Stimulated activated CD4-positive, alpha-beta T cell treated with anti-CD3 and anti-CD28 coated beads, Interleukin-15, amount 100 ng/mL, for 1 hour (primary cell): ENCODE data around the gene BAK1.

Experiments
- DNase-seq, 2 donors: peaks; one replicate each; pipeline ENCODE4 v3.0.0-alpha.2; 2020; ENCODE audit warnings: low read depth in 1 of 2, low spot score in 1 of 2

Gene BAK1

DNA sequence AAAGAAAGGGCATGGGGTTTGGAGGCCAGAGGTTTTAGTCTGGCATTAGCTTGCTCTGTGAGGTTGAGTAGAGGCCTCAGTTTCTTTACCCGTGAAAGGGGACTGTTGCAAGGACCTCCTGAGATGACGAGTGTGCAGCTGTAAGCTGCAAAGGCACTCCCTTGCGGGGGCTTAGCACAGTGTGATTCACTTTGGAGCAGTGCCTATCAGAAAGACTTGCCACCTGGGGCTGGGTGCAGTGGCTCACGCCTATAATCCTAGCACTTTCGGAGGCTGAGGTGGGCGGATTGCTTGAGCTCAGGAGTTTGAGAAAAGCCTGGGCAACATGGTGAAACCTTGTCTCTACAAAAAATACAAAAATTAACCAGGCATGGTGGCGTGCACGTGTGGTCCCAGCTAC is 7.5 kb upstream of the BAK1 start:
- no peak for DNase-seq

DNA sequence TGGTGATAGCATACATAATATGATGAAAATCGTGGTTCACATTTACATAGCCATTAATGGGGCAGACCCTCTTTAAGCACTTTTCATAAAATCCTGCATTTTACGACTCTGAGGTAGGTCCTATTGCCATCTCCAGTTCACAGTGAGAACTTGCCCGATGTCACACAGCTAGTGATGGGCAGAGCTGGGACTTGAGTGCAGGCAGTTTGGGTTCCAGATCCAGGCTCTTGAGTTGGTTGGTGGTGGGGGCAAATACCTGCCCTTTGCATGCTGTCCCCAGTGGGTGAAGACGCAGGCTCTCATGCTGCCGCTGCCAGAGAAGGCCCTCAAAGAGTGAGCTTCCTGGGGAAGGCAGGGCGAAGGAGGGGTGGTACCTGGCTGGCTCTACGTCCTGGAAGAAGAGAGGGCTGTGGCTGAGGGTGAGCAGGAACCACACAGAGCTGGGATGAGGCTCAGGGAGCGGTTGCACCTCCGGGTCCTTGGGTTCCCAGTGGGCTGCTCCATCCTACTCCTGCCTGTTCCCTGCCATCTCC is 6.1 kb upstream of the BAK1 start:
- DNase-seq, result no peak

DNA sequence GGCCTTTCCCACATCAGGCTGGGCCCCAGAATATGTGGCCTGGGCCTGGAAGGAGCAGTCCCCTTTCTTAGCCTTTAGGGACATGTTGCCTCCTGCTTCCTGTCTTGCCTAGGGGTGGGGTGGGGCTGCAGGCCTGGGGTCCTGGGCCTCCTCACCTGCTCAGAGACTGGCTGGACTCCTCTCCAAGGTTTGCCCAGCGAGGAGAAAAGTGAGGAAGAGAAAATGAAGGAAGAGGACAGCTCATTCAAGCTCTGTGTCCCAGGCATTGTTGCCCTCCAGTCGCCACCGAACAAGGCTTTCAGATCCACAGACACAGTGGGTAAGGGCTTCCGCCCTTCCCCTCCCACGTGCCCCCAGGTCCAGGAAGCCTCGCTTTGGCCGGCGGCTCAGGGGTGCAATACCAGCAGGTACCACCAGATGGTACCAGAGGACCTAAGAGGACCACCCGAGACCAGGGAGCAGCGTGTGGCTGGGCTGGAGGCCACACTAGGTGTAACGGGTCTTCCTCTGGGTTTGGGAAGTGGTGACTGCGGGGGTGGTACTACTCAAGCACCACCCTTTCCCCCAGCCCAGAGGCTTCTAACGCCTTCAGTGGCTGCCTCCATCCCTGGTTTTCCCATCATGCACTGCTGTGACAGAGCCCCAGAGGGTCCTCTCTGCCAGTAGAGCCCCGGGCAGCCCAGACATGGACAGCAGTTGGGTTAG is 5.5 kb upstream of the BAK1 start:
- peak; percentile 67 to 83 for DNase-seq

DNA sequence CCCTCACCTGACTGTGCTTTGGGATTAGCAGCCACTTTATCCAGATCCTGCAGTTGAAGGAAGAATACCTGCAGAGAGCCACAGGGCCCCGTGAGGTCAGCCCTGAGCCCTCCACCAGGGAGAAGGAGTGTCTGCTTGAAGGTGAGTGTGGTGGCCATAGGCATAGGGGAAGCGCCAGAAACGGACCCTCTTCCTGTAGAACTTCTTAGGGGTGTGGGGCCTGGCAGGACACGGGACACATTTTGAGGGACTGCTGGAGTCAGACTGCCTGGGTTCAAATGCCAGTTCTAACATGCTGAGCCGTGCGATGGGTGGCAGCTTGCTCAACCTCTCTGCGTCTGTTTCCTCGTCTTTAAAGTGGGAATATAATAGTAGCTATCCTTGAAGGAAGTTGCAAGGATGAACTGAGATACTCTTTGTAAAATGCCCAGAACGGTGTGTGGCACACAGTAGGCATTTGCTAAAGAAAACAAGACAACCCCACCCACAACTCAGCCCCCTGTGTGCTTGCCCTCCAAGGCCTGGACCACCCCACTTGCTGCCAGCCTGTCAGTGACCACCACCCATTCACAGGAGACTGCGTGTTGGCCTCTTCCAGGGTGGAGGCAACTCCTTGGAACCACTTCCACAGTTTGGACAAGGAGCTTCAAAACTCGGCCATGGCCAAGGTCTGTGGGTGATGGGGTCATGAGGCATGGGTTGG is 4.8 kb upstream of the BAK1 start:
- DNase-seq, result no peak

DNA sequence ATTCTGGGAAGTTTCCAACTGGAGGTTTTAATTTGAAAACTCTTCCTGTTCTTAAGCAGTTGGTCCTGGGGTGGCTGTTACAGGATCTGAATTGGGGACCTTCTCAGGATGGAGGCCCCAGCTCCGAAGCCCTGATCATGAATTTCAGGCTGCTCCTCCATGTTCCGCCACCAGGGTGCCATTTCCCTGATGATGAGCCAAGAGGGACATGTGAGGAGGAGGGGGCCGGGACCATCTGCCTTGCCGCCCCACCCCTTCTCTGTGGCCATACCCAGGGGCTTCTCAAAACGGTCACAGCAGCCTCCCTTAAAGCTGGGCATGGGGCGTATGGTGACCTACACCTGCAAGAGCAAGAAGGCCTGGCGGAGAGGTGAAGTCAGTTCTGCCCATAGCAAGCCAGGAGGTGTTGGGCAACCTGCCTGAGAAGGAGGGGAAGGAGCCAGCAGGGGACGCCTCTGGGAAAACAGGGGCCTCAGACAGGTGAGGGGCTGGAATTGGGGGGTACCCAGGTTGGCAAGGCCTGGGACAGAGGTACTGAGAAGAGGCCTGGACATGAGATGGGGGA is 3.6 kb upstream of the BAK1 start:
- no peak for DNase-seq

DNA sequence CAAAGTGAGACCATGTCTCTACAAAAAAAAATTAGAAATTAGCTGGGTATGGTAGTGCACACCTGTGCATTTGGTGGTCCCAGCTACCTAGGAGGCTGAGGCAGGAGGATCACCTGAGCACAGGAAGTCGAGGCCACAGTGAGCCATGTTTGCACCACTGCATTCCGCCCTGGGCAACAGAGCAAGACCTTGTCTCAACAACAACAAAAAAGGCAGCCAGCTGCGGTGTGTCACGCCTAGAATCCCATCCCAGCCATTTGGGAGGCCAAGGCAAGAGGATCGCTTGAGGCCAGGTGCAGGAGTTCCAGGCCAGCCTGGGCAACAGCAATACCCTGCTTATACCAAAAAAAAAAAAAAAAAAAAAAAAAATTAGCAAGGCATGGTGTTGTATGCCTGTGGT is 1.1 kb upstream of the BAK1 start:
- DNase-seq, result no peak

DNA sequence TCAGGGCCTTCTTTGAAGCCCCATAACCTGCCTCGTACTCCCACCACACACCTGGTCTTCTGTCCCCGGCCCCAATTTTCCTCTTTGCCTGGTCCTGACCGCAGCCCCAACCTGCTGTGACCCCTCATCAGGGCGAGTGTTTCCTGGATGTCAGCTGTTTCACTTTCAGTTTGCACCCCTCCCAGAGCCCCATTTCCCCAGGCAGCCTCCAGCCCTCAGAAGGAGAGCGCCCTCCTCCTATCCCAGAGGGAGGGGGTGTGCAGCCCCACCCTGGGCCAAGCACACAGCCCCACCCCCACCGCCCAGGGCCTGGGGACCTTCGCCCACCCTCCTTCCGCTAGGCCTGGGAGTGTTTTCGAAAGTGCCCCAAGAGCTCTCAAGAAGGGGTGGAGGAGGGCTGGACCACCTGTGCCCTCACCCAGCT is 1.5 kb downstream of the BAK1 start:
- no peak for DNase-seq

DNA sequence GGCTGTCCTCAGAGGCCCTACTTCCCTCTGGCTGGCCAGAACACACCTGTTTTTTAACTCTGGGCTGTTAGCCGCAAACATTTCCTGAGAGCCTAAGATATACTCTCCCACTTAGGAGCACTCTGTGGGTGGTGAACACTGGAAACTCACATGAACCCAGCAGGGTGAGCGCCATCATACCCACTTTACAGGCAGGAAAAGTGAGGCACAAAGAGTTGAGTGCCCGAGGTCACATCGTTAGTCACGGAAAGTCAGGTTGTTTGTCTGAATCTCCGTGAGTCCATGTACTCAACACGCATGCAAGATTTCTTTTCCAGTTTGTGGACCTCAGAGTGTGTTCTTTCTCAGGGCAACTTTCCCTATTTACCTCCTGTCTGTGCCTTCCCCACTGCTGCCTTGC is 1.9 kb downstream of the BAK1 start:
- DNase-seq, result no peak

DNA sequence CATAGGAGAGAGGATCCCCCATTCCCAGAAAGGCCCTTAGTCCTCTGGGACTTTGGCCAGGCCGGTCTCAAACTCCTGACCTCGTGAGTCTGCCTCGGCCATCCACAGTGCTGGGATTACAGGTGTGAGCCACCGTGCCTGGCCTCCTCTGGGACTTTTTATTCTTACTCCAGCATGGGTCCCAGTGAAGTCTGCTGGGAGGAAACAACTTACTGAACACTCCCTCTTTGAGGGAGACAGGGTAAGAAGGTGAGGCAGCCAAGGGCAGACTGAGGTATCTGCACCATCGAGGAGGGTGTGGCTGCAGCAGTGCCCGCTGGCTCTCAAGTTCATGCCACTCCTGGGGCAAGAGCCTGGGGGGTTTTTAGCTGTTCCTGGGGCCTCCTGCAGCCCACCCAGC is 2.4 kb downstream of the BAK1 start:
- DNase-seq, result no peak

DNA sequence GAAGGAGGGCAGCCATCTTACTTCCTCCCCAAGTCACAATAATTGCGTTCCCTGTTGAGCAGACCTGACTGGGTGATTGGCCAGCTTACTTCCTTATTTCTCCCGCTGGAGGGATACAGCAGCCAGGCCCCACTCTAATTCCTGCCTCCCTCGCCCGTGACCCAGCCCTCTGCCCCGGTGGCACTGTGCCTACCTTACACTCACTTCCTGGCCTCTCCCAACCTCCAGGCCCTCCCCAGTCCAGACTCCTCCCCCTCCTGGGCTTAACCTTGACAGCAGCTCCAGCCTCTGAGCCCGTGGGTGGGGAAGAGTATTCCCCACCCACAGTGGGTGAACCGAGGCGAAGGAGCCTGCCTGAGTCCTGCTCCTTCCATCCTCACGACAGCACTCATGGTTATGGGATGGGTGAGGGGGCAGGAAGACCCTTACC is 3.0 kb downstream of the BAK1 start:
- DNase-seq, result no peak

DNA sequence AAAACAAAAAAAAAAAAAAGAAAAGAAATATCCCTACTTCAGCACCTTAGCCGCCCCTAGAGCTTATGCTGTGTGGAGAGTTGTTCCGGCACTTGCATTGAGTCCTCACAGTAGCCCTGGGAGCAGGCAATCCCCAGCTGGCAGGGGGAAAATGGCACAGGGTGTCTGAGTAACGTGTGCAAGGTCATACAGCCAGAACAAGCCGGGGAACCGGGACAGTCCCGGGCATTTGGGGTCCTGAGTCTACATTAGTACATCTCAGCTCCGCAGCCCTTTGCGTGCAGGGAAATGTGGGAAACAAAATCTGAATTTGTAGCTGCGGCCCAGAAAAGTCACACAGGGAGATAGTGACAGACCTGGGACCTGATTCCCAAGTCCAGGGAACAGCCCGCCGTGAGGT is 3.4 kb downstream of the BAK1 start:
- no peak for DNase-seq

DNA sequence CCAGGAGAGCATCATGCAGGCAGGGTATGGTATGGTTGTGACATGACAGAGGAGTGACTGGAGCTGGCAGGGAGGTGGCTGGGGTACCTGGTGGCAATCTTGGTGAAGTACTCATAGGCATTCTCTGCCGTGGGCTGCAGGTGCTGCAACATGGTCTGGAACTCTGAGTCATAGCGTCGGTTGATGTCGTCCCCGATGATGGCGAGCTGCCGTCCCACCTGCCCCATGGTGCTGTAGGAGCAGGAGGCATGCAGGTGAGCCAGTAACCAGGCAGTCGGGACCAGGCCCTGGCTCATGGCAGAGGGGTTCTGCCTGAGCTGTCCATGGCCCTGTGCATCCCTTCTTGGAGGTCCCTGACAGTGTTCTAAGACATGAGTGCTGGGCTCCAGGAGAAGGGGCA is 4.9 kb downstream of the BAK1 start:
- DNase-seq, result no peak

DNA sequence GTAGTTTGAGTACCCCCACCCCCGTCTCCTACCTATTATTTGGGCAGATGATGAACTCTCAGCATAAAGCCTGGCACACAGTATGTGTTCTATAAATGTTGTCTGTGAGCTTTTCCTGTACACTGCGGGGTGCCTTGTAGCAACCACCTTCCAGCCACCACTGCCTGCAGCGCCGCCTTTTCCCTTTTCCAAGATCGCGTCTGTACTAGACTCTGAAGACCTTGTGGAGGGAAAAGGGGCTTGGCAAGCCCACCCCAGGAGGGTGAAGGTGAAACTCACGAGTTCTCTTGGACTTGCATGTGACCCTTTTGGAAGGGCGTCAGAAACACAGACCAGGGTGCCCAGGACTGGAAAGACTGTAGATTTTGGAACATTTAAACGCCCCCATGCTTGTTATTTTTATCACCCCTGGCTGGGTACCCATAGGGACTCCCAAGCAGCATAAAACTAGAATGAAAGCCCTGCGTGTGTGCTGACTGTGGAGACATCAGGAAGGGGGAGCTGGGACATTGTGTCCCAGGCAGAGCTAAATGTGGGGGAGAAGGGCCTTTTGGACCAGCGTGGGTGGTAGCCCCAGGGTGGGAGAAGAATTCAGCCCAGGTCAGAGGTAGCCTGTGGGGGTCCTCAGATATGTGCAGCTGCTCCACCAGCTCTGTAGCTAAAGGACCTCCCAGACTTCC is 8.3 kb downstream of the BAK1 start:
- DNase-seq, result no peak

DNA sequence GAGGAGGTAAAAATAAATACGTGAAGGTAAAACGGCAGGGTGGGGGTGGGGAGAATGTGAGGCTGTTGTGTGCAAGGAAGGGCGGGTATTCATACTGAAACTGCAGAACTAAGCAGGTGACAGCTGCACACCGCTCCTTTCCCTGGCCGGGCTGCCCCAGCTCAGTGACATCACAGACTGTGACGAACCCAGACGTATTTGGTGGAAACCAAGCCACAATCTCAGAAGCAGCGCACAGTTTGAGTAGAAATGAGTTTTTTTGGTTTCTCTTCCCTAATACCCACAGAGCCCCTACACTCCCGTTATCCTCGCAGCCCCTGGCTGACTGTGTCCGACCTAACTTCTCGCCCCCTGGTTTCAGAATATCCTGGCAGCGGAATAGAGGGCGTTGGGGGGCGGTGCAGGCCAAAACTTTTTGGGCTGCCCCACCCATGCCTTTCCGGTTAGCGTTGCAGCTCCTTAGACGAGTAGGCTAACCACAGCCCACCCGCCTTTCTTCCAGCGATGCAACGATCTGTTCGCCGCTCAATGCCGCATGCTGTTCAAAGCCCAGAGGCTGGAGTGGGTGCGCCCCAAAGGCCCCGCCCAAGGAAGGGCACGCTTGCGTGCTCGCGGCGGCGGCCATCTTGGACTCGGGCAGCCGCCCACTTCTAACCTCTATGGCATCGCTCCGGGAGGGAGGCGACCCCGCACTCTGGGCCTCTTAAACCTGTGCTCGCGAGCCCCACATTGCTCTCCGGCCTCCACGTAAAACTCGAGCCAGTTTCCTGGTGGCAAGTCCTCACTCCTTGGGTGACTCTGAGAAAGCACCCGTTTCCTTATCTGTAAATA is 9.1 kb downstream of the BAK1 start:
- DNase-seq, result peak; percentile 72 to 79

DNA sequence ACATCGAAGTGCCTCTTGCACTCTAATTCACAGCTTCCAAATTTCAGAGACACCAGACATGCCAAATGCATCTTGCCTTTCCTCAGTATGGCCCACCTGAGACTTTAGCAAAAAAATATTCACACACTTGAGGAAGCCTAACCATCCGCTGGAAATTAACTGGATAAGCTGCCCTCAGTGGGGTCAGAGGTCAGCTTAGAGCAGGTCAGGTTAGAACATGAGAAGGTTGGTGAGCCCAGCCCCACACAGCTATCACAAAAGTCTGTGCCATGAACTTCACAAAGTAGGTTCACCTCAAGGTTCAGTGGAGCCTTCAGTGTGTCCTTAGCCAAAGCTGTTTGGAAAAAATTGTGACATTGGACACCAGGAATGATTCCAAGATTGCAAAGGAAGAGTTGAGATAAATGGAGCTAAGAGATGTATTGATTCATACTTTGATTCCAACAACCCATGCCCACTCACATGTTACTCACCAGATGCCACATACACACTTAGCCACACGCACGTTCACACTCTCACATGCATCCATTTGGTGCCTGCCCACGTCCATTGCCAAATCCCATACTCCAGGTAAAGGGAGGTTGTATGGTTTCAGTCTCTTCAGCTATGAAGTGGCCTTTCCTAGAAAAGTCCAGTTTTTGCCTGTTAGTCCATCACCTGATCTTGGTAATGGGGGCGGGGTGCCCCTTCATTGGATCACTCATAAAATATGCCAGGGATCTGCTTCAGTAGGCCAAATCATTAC is 11.1 kb downstream of the BAK1 start:
- no peak for DNase-seq

DNA sequence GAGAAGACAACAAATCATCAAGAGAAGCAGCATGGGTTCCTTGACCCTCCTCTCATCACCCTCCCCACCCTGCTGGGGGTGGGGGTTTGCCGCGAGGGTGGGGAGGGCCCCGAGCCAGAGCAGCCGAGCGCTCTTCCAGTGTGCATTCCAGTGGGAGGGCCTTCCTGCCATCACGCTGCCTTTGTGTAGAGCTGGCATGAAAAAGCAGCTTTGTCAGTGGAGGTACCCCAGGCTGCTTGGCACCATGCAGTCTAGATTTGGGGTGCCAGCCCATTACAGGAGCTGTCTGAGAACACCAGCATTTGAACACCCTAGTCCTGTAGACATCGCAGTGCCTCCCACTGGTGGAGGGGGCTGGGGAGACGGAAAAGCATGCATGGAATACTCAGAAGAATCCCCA is 12.2 kb downstream of the BAK1 start:
- DNase-seq, result no peak

DNA sequence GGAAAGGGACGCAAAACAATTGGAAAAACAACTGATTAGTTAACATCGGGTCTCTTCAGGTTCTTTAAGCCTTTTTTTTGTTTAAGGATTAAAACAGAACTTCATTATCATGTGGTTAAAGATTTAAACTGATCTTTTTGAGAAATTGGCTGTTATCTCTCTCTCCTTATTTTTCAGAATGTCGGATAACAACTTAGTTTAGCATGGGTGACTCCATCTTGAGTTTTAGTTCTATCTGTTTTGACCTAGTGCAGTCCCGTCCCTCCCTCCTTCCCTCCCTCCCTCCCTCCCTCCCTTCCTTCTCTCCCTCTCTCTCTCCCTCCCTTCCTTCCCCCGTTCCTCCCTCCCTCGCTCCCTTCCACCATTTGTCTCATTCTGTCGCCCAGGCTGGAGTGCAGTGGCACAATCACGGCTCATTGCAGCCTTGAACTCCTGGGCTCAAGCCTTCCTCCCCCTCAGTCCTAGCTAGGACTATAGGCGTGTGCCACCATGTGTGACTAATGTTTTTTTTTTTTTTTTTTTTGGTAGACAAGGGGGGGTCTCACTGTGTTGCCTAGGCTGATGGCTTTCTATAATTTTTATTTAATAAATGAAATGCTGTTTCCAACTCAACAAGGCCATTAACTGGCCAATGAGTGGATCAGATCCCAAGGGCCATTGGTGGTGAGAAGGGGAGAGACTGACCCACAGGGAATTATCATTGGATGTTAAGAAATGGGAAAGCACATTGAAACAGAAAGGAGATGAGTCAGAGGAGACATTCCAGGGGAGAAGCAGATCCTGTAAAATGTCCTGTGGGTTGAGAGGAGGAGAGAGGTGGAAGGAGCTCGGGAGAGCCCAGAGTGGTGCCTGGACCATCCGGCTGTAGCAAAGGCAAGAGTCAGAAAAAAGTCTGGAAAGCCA is 13.6 kb downstream of the BAK1 start:
- DNase-seq, result no peak

DNA sequence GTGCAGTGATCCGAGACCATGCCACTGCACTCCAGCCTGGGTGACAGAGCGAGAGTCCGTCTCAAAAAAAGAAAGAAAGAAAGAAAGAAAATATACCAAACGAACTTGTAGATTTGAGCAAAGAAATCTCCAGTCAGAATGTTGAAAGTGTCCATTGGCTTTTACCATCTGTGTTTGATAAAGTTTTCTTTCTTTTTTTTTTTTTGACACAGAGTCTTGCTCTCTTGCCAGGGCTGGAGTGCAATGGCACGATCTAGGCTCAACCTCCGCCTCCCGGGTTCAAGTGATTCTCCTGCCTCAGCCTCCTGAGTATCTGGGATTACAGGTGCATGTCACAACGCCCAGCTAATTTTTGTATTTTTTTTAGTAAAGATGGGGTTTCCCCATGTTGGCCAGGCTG is 21.3 kb downstream of the BAK1 start:
- no peak for DNase-seq

DNA sequence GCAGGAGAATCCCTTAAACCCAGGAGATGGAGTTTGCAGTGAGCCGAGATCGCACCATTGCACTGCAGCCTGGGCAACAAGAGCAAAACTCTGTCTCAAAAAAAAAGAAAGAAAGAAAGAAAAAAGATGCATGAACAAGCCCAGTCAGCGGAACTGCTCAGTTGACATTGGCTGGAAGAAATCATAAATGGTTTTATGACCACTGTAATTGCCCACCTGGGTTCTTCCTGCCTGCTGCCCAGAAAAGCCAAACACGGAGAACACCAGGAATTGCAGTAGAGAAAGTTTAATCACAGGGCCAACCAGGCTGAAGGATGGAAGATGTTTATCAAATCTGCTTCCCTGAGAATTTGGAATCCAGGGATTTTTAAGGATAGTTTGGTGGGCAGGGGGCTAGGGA is 22.7 kb downstream of the BAK1 start:
- no peak for DNase-seq
